Stromal cell of bone marrow (primary cell): Measurements from ENCODE around the gene SMCP.

Experiments used
- DNase-seq: peaks from one replicate; pipeline ENCODE4 v3.0.0-alpha.2; 2012; ENCODE audit warnings: low read depth

Gene SMCP, protein sequence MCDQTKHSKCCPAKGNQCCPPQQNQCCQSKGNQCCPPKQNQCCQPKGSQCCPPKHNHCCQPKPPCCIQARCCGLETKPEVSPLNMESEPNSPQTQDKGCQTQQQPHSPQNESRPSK

GRCh38 chr1:152878042-152878441, at the start of gene SMCP:
Gene SMCP (plus strand): TSS chr1:152878322. CDS start chr1:152884423, 6,101 bp downstream.
- DNase-seq, result no peak

GRCh38 chr1:152836870-152837269, 41.3 kb upstream of the SMCP start:
- DNase-seq, result no peak

GRCh38 chr1:152842556-152842955, 35.6 kb upstream of the SMCP start, which contains the start of gene LCE6A:
Gene LCE6A (plus strand): TSS chr1:152842856. CDS start chr1:152843521, 665 bp downstream.
- DNase-seq, result no peak

DNA sequence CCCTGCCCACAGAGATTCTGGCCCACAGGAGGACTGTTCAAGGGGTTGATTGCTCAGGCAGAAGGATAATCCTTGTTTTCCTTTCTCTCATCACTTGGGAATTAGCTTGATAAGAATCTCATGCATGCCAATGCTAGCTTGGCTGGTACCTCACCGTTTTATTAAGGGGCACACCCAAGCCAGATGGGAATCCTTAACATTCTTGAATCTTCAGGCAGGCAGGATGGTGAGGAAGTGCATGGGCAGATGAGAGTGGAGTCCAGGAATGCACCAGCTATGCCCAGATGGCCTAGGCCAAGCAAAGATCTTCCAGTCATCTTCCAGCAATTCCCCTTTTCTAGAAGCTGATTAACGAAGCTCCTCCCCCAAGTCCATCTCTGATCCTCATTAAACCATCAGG, 22.5 kb upstream of the SMCP start:
- no peak for DNase-seq

- DNase-seq, result no peak
These were observed 20.1 kb upstream of the SMCP start for GRCh38 chr1:152858062-152858461.

- DNase-seq, result no peak
These were observed 18.4 kb upstream of the SMCP start, which contains the start of gene LCE7A for GRCh38 chr1:152859696-152860095. Gene LCE7A (plus strand): TSS chr1:152859996. CDS start chr1:152860698, 702 bp downstream.

DNA sequence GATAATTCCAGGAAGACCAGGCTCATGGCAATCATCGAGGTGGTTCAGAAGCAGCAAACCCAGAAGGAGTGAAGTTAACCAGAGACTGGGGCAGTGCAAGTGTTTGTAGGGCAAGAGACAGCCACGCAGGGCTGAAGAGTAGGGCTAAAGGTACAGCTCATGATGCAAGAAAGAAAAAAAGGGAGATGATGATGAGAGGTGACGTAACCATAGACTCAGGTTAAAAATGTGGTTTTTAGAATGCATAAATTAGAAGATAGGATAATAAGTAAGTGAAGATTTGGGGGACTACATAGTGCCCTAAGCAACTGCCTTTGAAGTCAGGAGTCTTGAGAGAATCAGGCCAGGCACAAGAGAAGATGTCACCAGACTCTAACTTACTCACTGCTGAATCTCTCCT, 18.0 kb upstream of the SMCP start:
- no peak for DNase-seq

- DNase-seq, result no peak
These were observed 16.7 kb upstream of the SMCP start for GRCh38 chr1:152861374-152861773.

- DNase-seq, result no peak
These were observed 13.7 kb upstream of the SMCP start for GRCh38 chr1:152864443-152864842.

GRCh38 chr1:152866321-152866720, 11.8 kb upstream of the SMCP start:
- DNase-seq, result no peak

DNA sequence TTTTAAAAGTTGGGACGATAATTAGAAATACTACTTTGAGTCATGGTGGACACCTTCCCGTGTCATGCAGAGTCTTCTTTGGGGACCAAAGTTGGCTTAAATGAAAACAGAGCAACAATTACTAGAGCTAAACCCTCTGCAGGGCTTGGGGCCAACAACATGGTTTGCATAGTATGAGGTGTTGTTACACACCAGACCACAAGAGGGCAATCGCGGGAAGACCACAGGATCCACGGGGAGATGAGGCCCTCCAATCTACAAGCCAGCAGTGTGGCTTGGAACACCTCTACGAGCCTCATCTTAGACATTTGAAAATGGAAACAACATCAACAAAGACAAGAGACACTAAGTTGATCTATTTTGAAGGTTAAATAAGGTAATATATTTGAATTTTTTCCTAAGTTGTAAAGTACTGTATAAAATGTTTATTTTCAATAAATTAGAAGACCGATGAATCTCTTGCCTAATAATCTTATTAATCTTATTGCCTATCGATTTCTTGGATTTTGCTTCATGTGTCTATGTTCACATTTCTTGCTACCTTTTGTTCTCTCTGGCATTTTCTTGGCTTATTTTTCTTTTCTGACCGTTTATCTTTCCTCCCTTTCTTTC, 8.2 kb upstream of the SMCP start:
- peak; percentile 51 for DNase-seq

DNA sequence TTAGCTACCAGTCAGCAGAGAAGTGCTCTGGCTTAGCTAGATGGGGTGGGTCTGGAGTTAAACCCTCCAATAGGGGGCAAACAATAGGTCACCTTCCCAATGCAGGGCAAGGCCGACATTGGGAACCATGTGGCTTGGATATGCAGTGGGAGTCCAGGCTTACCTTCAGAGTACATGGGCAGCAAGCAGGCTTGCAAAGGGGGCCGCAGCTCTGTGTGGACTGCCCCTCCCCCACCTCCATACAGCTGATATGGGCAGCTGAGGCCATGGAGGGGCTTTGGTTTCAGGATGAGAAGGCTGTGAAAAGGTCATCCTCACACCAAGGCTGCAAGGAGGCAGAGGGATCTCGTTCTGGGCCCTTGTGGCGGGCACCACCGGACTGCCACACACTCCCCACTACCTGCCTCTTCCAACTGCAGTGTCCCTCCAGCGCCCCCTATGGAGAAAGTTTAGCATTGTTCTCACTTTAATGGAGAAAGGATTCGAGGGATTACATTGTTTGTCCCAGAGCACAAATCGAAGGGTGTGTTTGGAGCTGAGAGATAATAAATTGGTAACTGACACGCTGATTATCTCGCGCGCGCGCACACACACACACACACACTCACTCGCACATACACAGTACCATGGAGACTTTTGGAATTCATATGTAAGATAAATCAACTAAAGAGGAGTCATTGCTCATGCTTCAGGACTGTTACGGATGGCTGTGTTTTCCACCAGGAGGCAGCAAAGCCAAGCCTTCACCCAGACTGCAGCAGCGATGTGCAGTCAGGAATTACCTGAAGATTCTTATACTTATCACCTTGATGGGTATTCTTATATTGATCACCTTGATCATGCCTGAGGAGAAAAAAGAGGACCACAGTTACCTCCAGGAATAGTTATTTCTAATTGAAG, 7.0 kb upstream of the SMCP start:
- peak; percentile 20 for DNase-seq

GRCh38 chr1:152871731-152872126, 6.4 kb upstream of the SMCP start:
- no peak for DNase-seq

GRCh38 chr1:152873495-152873894, 4.6 kb upstream of the SMCP start:
- DNase-seq, result no peak

DNA sequence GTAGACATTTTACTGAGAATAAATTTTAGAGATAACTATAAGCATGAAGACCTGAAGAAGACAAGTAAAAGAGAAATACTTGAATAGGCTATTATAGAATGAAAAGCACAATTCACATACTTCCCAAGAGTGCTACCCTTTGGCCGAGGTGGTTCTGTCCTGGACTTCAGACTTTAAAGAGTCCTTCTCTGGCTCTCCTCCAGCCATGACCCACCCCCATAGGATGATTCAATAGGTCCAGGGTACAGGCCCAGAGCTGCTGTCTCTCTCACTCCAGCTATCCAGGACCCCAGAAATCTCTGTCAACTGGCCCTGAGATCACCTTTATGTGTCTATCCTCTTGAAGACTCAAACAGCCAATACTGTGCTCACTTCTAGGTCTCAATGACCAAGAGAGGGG, 1.3 kb upstream of the SMCP start:
- DNase-seq, result no peak

- no peak for DNase-seq
These were observed 1.6 kb downstream of the SMCP start for GRCh38 chr1:152879559-152880198.

DNA sequence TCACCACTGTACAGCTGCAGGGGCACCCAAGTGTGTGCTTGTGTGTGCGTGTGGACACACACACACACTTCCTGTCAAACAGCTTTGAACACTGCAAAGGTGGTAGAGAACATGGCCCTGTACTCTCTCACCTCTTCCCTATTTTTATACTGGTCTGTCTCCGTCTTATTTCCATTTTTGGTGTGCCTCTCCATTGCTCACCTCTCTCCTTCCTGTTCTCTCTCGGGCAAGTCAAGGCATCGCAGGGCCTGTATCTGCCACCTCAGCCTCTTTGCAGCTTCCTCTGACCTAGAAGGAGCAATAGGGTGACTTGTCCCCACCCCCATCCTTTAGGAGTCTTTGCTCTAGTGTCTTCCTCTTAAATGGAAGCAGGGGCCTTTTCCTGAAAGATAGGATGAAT, 2.2 kb downstream of the SMCP start:
- DNase-seq, result no peak

- DNase-seq, result no peak
These were observed 2.8 kb downstream of the SMCP start for GRCh38 chr1:152880907-152881306.

DNA sequence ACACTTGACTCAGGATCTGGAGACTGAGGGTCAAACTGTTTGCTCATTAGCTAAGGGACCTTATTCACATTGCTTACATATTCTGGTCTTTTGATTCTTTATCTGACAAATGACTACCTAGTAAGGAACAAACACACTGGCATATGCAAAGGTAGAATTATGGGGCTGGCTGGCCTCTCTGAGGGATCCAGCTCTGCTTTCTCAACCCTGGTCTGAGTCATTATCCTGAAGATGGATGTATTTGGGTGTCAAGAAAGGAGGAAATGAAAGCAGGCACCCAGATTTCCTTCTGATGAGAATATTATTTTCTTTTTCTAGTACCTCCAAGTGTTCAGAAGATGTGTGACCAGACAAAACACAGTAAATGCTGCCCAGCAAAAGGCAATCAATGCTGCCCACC, 6.0 kb downstream of the SMCP start:
- DNase-seq, result no peak

GRCh38 chr1:152884506-152884905, 6.4 kb downstream of the SMCP start:
- DNase-seq, result no peak

- peak; percentile 76 for DNase-seq
These were observed 7.0 kb downstream of the SMCP start for GRCh38 chr1:152884966-152885624.

GRCh38 chr1:152886085-152886484, 8.0 kb downstream of the SMCP start:
- peak; percentile 55 for DNase-seq
